ENCODE results near the gene ARMC12.

GRCh38 chr6:35722121-35722761 lies 14.6 kb upstream of the ARMC12 start:
- TF ChIP-seq CTCF (IDR thresholded peaks at IDR 0.05) = no peak
- no peak for TF ChIP-seq POLR2A (IDR thresholded peaks at IDR 0.05)

All from uterus (tissue), 2 donors.